ENCODE measurements around the gene CADPS2.

- TF ChIP-seq CTCF (conservative IDR thresholded peaks at IDR 0.05; ENCODE audit: low read length) (no peak), EZH2phosphoT487 (IDR thresholded peaks at IDR 0.05; ENCODE audit: borderline replicate concordance, low read depth, low read length) (no peak)
These were observed 206.4 kb downstream of the CADPS2 start for GRCh38 chr7:122679813-122680212.
